Measurements from ENCODE around the gene CALN1.

- TF ChIP-seq CTCF (IDR thresholded peaks at IDR 0.05), result no peak
- TF ChIP-seq TCF7L2 (IDR thresholded peaks at IDR 0.05; ENCODE audit: low read depth, low read length), result no peak
- no peak for TF ChIP-seq SIN3A (IDR thresholded peaks at IDR 0.05; ENCODE audit: borderline replicate concordance, insufficient read depth, low read depth, low read length)
- TF ChIP-seq POLR2AphosphoS5 (IDR thresholded peaks at IDR 0.05; ENCODE audit: low read depth, low read length), result no peak
- TF ChIP-seq REST (IDR thresholded peaks at IDR 0.05; ENCODE audit: insufficient read depth in 1 of 2, low read depth in 2 of 2, low read length in 1 of 2), result no peak
Measured at GRCh38 chr7:72123913-72124312, 288.2 kb downstream of the CALN1 start.

Measured in Panc1 (cell line).